GM19240 (cell line): Measurements from ENCODE around the gene PTGES.

Experiments
- DNase-seq: peaks from one replicate; pipeline ENCODE4 v3.0.0; 2011; ENCODE audit warnings: low spot score; ENCODE audit not compliant: insufficient read length

The PTGES gene

DNA sequence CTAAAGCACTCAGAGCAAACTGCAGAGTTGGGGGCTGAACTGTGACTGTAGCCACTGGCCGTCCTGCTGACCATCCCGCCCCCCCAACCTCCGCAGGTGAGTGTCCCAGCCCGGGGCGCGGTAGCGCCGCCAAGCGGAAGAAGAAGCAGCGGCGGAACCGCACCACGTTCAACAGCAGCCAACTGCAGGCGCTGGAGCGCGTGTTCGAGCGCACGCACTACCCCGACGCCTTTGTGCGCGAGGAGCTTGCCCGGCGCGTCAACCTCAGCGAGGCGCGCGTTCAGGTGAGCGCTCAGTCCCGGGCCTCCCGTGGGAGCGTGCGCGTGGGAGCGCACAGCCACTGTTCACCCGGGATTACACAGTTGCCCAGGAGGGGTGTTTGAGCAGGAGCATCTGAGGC lies 33.7 kb downstream of the PTGES start:
- no peak for DNase-seq

GRCh38 chr9:129718647-129719046 lies 34.2 kb downstream of the PTGES start:
- DNase-seq, result no peak

DNA sequence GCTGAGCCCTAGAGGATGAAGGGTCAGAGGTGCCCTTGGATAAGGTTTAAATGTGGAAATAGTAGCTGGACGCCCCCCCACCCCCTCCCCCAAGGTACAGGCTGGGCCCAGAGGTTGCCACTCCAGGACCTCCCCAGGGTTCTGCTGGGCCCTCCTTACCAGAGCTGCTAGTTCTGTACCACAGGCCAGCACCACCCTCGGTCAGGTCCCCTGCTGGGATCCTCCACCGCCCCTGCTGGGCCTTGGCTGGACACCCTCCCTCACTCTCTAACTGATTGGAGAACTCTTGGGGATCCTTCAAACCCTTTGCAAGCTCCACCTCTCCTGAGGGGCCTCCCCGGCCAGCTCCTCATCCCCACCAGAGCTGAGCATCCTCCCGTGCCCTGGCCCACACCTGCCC lies 34.9 kb downstream of the PTGES start:
- DNase-seq, result no peak

GRCh38 chr9:129716091-129716490 lies 36.8 kb downstream of the PTGES start:
- DNase-seq, result no peak

GRCh38 chr9:129714511-129715061 lies 38.3 kb downstream of the PTGES start:
- no peak for DNase-seq

DNA sequence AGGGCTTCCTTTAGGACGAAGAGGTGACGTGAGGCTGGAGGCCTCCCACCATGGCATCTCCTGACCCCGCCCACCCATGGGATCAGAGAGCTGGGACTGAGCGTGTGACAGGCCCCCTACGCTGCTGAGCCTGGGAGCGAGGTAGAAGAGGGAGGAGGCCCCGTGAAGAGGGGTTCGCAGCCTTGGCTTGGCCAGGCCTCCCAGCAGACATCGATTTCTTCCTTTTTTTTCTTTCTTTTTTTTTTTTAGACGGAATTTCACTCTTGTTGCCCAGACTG lies 39.5 kb downstream of the PTGES start:
- DNase-seq, result no peak

GRCh38 chr9:129712634-129713401 lies 40.0 kb downstream of the PTGES start:
- DNase-seq, result no peak

GRCh38 chr9:129710169-129710453 lies 42.7 kb downstream of the PTGES start:
- no peak for DNase-seq

DNA sequence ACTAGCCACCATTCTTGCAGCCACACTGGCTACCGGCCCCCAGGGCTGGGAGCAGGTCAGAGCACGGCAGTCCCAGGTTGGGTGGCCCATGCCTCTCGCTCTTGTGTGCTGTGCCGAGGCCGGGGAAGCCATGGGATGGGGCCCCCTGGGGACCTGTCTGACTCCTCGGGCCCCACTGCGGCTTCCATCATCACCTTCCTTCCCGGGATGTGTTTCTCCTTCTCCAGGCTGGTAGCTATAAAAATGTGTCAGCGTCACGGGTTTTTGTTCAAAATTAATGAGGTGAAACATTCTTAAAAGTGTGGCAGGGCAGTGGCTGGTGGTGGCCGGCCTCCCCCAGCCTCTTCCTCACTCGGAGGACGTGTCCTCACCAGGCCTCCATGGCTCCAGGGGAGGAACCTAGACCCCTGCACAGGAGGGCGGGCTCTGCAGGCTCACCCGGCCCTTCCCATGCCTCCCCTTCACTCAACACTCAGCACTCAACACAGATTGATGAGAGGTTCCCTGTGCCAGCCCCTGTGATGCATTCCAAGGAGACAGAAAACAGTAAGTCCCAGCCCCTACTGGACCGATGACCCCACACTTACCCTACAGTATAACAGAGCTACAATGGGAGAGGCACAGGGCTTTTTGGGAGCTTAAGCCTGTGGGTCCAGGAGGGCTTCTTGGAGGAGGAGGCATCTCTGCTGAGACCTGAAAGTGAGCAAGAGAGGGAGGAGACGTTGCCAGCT lies 43.2 kb downstream of the PTGES start:
- DNase-seq, result no peak

- DNase-seq, result no peak
Observed at GRCh38 chr9:129708793-129709192, 44.0 kb downstream of the PTGES start.

GRCh38 chr9:129704807-129705206 lies 48.0 kb downstream of the PTGES start:
- DNase-seq, result no peak

GRCh38 chr9:129703667-129704355 lies 49.0 kb downstream of the PTGES start:
- no peak for DNase-seq

DNA sequence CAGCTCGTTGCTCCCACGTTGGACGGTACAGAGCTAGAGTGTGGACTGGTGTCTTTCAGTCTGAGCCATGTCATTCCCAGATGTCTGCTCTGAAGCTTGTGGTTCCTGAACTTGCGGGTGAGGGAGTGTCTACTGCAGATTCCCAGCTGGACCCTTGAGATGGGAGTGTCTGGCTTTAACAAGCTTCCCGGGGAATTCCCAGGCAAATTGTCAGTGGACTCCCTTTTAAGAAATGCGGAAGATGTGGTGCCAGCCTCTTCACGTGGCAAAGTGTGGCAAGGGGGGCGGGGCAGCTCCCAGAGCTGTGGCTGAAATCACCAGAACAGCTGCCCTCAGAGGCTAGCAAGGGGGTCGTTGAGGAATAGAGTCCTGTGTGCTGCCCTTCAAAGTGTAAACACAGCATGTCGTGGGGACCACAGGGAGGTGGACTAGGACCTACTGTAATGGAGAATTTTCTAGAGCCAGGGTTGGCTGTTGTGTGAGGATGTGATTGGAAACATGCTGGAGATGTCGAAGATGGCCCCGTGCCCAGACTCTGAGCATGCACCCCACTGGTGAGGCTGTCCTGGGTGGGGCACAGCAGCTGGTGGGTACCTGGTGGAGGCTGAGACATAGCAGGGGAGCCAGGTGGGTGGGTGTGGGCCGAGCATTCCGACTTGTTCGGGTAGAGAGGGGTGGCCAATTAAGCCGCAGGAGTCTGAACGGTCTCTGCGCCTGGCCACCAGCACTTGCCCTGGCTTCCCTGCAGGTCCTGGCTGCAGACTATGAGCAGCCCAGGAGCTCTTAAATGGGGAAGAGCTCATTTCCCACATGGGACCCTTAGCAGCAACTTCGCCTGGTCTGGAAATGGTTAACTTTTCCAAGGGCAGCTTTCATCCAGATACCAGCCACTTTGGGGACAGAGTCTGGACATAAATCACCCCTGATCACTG lies 50.0 kb downstream of the PTGES start:
- no peak for DNase-seq

DNA sequence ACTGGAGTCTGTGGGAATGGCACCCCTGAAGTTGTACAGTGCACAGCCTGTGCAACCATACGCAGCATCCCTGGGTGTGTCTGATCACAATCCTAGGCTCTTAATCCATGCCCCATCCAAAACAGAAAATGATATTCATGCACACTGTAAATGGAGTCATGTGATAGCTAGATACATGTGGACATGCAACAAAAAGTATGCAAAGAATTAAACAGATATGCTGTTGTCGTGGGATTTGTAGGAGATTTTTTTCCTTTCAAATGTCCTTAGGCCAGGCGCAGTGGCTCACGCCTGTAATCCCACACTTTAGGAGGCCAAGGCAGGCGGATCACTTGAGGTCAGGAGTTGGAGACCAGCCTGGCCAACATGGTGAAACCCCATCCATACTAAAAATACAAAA lies 51.3 kb downstream of the PTGES start:
- no peak for DNase-seq

- DNase-seq, result no peak
Observed at GRCh38 chr9:129701054-129701453, 51.8 kb downstream of the PTGES start.

GRCh38 chr9:129698254-129698757 lies 54.5 kb downstream of the PTGES start:
- DNase-seq, result no peak

GRCh38 chr9:129697656-129698253 lies 55.1 kb downstream of the PTGES start:
- no peak for DNase-seq

GRCh38 chr9:129696944-129697655 lies 55.7 kb downstream of the PTGES start:
- no peak for DNase-seq

DNA sequence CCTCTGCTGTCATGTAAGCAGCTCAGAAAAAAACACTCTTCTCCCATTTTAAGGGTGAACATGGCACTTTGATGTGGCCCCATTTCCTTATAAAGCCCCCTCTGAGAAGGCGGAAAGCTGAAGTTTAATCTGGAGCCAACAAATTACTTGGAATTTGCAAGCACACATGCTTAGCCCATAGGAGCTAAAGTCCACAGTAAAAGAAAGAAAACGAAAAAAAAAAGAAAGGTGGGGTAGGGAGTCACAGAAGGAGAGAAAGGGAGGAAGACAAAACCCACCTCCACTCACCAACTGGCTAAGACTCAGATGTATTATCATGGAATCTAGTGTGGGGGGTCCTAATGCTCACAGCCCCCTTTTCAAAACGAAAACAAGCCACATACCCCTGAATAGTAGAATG lies 57.0 kb downstream of the PTGES start:
- DNase-seq, result no peak

GRCh38 chr9:129694243-129694646 lies 58.6 kb downstream of the PTGES start:
- DNase-seq, result no peak
